ENCODE data around the gene TMEM221. TPM values are rescaled to one million over a fixed set of nuclear protein-coding genes. Genes with fewer than 3 reads are reported as not detected.

TMEM221 gene
- total RNA-seq, 1 experiment from 2014 or later = 3.4 TPM

DNA sequence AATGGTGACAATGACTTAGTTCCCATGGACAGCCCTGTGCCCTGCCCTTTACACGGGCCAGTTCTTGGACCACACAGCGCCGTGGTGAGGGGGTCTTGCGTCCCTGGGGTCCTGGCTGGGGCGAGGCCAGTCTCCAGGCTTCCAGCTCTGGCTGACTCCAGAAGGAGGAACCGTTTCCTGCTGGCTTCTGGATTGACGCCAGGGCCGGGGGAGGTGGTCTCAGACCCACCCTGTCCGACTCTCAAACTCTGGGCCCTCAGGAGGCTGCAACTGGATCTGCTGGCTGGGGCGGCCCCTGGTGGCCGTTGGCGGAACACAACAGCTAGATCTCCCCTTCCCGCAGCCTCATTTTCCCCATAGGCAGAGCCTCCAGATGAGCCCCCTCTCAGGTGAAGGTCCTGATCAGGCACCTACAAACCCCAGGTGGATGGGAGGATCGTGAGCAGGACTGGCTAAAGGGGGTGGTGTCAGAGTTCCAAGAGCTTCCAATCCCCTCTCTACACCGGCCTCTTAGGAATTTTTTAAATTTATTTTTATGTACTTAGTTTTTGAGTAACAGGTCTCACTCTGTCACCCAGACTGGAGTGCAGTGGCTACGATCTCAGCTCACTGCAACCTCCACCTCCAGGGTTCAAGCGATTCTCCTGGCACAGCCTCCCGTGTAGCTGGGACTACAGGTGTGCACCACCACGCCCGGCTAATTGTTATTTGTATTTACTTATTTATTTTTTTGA is 62.4 kb downstream of the TMEM221 start:
- Histone ChIP-seq H3K27ac (ENCODE audit: low read depth, low read length) (no peak overlapping the region), H4K20me1 (ENCODE audit: insufficient read depth) (no peaks in the 10 kb centered on the region), H3K4me1 (ENCODE audit: control insufficient read depth in 1 of 2, insufficient read depth in 2 of 2, low read length in 2 of 2) (peaks cover 19 to 31% of the 10 kb centered on the region in 2 experiments), H3K36me3 (ENCODE audit: control insufficient read depth in 1 of 2, insufficient read depth in 2 of 2, low read length in 2 of 2) (no peaks in the 10 kb centered on the region), H2AFZ (ENCODE audit: low read depth, low read length, poor library complexity, severe bottlenecking) (peak overlapping the region; percentile 82), H3K4me2 (ENCODE audit: low read length) (peak overlapping the region; percentile 40; the same call in 1 of the 2 replicates), H3K27me3 (ENCODE audit: insufficient read depth, low read length) (no peaks in the 10 kb centered on the region), H3K9ac (ENCODE audit: low read length) (no peak overlapping the region), H3K9me3 (ENCODE audit: control insufficient read depth in 1 of 2, insufficient read depth in 1 of 2, low read depth in 1 of 2, low read length in 2 of 2) (no peaks in the 10 kb centered on the region), H3K9me2 (ENCODE audit: insufficient read depth) (no peaks in the 10 kb centered on the region), H3K4me3 (replicated peaks in 1 of 2; ENCODE audit: low read depth in 1 of 2, low read length in 2 of 2) (no peak overlapping the region), H3K79me2 (ENCODE audit: insufficient read depth, low read length) (no peaks in the 10 kb centered on the region)
- BruUV-seq (replicated peaks) = no TSS peak
- POLR2A ChIA-PET = interaction anchor here (0.5 kb wide), 1 partner anchor 82 kb away, joined by 3 read pairs; no protein-coding TSS in a partner anchor
- intact Hi-C loops (cut with micrococcal nuclease) = loop anchor here (1.0 kb wide), 2 partner anchors 40 to 93 kb away; no protein-coding TSS in a partner anchor
- RAD21 ChIA-PET (ENCODE audit: low non-redundant PET in 1 of 2, low total read pairs in 2 of 2, uncharacterized antibody in 2 of 2, unreplicated experiment in 2 of 2) = interaction anchor here in 1 of 2 experiments (0.7 to 0.8 kb wide), 2 partner anchors 39 to 81 kb away, joined by 3 read pairs; no protein-coding TSS in a partner anchor
- TF ChIP-seq CBX3 (IDR thresholded peaks at IDR 0.05; ENCODE audit: low read depth) = no peak
- peak; percentile 91 for TF ChIP-seq RAD21 (IDR thresholded peaks at IDR 0.05; ENCODE audit: low read depth)
- TF ChIP-seq, protein P1, sequence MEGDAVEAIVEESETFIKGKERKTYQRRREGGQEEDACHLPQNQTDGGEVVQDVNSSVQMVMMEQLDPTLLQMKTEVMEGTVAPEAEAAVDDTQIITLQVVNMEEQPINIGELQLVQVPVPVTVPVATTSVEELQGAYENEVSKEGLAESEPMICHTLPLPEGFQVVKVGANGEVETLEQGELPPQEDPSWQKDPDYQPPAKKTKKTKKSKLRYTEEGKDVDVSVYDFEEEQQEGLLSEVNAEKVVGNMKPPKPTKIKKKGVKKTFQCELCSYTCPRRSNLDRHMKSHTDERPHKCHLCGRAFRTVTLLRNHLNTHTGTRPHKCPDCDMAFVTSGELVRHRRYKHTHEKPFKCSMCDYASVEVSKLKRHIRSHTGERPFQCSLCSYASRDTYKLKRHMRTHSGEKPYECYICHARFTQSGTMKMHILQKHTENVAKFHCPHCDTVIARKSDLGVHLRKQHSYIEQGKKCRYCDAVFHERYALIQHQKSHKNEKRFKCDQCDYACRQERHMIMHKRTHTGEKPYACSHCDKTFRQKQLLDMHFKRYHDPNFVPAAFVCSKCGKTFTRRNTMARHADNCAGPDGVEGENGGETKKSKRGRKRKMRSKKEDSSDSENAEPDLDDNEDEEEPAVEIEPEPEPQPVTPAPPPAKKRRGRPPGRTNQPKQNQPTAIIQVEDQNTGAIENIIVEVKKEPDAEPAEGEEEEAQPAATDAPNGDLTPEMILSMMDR (IDR thresholded peaks at IDR 0.05 in 2 of 3, conservative IDR thresholded peaks at IDR 0.05 in 1 of 3; ENCODE audit: borderline replicate concordance in 1 of 3, insufficient read depth in 1 of 3, low read depth in 2 of 3, low read length in 2 of 3) = peak; percentile 91 to 97 (median 96)
- no peak for TF ChIP-seq ELF1 (IDR thresholded peaks at IDR 0.05; ENCODE audit: borderline replicate concordance, low read depth)
- no peak for TF ChIP-seq EZH2 (IDR thresholded peaks at IDR 0.05)
- ATAC-seq = peak; percentile 67
- no peak for DNase-seq (ENCODE audit: low read depth, low spot score)
- CTCF ChIA-PET = interaction anchor here (0.6 to 1.6 kb wide), 18 partner anchors 8 to 473 kb away, joined by 3 to 11 read pairs (median 3); partner anchors contain the start of genes BST2, DDA1, MRPL34 and RPL18A

Other genes starting within 250 kb of the TMEM221 start
- gene USE1, start 233.3 kb downstream of the TMEM221 start, total RNA-seq (2021; ENCODE audit: unreplicated experiment) = 27.5 TPM
- 39.8 TPM for gene OCEL1, start 222.4 kb downstream of the TMEM221 start, total RNA-seq (2021; ENCODE audit: unreplicated experiment)
- gene NR2F6, start 202.7 kb downstream of the TMEM221 start, total RNA-seq (2021; ENCODE audit: unreplicated experiment) = 88.0 TPM
- gene USHBP1, start 183.9 kb downstream of the TMEM221 start, total RNA-seq (2021; ENCODE audit: unreplicated experiment) = 0.15 TPM
- gene BABAM1, start 181.2 kb downstream of the TMEM221 start, total RNA-seq (2021; ENCODE audit: unreplicated experiment) = 93.3 TPM
- 14.8 TPM for gene ANKLE1, start 166.8 kb downstream of the TMEM221 start, total RNA-seq (2021; ENCODE audit: unreplicated experiment)
- 5.2 TPM for gene ABHD8, start 145.2 kb downstream of the TMEM221 start, total RNA-seq (2021; ENCODE audit: unreplicated experiment)
- 114 TPM for gene MRPL34, start 142.8 kb downstream of the TMEM221 start, total RNA-seq (2021; ENCODE audit: unreplicated experiment)
- gene DDA1, start 139.1 kb downstream of the TMEM221 start, total RNA-seq (2021; ENCODE audit: unreplicated experiment) = 68.6 TPM
- 22.9 TPM for gene ANO8, start 113.8 kb downstream of the TMEM221 start, total RNA-seq (2021; ENCODE audit: unreplicated experiment)
- 73.0 TPM for gene GTPBP3, start 111.1 kb downstream of the TMEM221 start, total RNA-seq (2021; ENCODE audit: unreplicated experiment)
- 0.47 TPM for gene PLVAP, start 71.3 kb downstream of the TMEM221 start, total RNA-seq (2021; ENCODE audit: unreplicated experiment)
- gene CCDC194, start 54.5 kb downstream of the TMEM221 start, total RNA-seq (2021; ENCODE audit: unreplicated experiment) = not detected
- gene BST2, start 43.0 kb downstream of the TMEM221 start, total RNA-seq (2021; ENCODE audit: unreplicated experiment) = 5.4 TPM
- 91.7 TPM for gene MVB12A, start 28.6 kb downstream of the TMEM221 start, total RNA-seq (2021; ENCODE audit: unreplicated experiment)
- gene NXNL1, start 12.3 kb upstream of the TMEM221 start, total RNA-seq (2021; ENCODE audit: unreplicated experiment) = not detected
- 22.5 TPM for gene SLC27A1, start 21.9 kb upstream of the TMEM221 start, total RNA-seq (2021; ENCODE audit: unreplicated experiment)
- 68.5 TPM for gene PGLS, start 63.0 kb upstream of the TMEM221 start, total RNA-seq (2021; ENCODE audit: unreplicated experiment)
- 86.0 TPM for gene COLGALT1, start 107.0 kb upstream of the TMEM221 start, total RNA-seq (2021; ENCODE audit: unreplicated experiment)
- 29.0 TPM for gene UNC13A, start 239.7 kb upstream of the TMEM221 start, total RNA-seq (2021; ENCODE audit: unreplicated experiment)